ENCODE results near the gene USP36. TPM values are rescaled to one million over a fixed set of nuclear protein-coding genes. Genes with fewer than 3 reads are reported as not detected.
A peak's percentile ranks its signal among the peaks of the same experiment; 100 is the strongest.

Gene USP36
- total and polyA plus RNA-seq, 4 donors = 8.0 to 20.7 (median 10.5) TPM

- TF ChIP-seq ZBTB33 (IDR thresholded peaks at IDR 0.05) = no peak
Observed at GRCh38 chr17:78774453-78774852, 66.2 kb downstream of the USP36 start (continued).

GRCh38 chr17:78771758-78772382 lies 68.7 kb downstream of the USP36 start:
- WGBS = 79% methylated on average over 6 of the region's 6 CpGs
- Histone ChIP-seq H3K27me3 (ENCODE audit: control insufficient read depth in 4 of 4, insufficient read depth in 4 of 4, low read length in 3 of 4) (no peaks in the 10 kb centered on the region), H3K36me3 (ENCODE audit: control insufficient read depth in 4 of 4, insufficient read depth in 3 of 4, low read depth in 1 of 4, low read length in 3 of 4) (no peaks in the 10 kb centered on the region), H3K27ac (ENCODE audit: low read depth in 1 of 2, low read length in 2 of 2) (no peak overlapping the region), H3K4me1 (ENCODE audit: control insufficient read depth in 4 of 4, insufficient read depth in 4 of 4, low read length in 3 of 4) (peaks cover 8 to 14% (median 9%) of the 10 kb centered on the region in 4 donors), H3K4me3 (ENCODE audit: low read depth in 1 of 3, low read length in 3 of 3) (no peak overlapping the region), H3K9ac (ENCODE audit: low read depth in 1 of 2, low read length in 2 of 2) (no peak overlapping the region), H3K9me3 (ENCODE audit: control insufficient read depth in 4 of 4, low read length in 3 of 4) (no peaks in the 10 kb centered on the region)
- TF ChIP-seq FOXA1 (IDR thresholded peaks at IDR 0.05) (no peak), TAF1 (conservative IDR thresholded peaks at IDR 0.05) (no peak), HNF4A (conservative IDR thresholded peaks at IDR 0.05) (no peak), NR2F2 (IDR thresholded peaks at IDR 0.05) (no peak), REST (IDR thresholded peaks at IDR 0.05) (no peak), YY1 (IDR thresholded peaks at IDR 0.05) (no peak)
- DNase-seq (ENCODE audit: low spot score) = no peak

- Histone ChIP-seq H3K4me3 (ENCODE audit: low read depth in 1 of 3, low read length in 3 of 3) (no peak overlapping the region), H3K27me3 (ENCODE audit: control insufficient read depth in 4 of 4, insufficient read depth in 4 of 4, low read length in 3 of 4) (no peaks in the 10 kb centered on the region), H3K27ac (ENCODE audit: low read depth in 1 of 2, low read length in 2 of 2) (no peak overlapping the region), H3K36me3 (ENCODE audit: control insufficient read depth in 4 of 4, insufficient read depth in 3 of 4, low read depth in 1 of 4, low read length in 3 of 4) (no peaks in the 10 kb centered on the region), H3K4me1 (ENCODE audit: control insufficient read depth in 4 of 4, insufficient read depth in 4 of 4, low read length in 3 of 4) (peaks cover 12 to 23% (median 18%) of the 10 kb centered on the region in 4 donors), H3K9ac (ENCODE audit: low read depth in 1 of 2, low read length in 2 of 2) (no peak overlapping the region), H3K9me3 (ENCODE audit: control insufficient read depth in 4 of 4, low read length in 3 of 4) (no peaks in the 10 kb centered on the region)
- TF ChIP-seq YY1 (IDR thresholded peaks at IDR 0.05) = no peak
- TF ChIP-seq REST (IDR thresholded peaks at IDR 0.05) = no peak
- TF ChIP-seq TAF1 (conservative IDR thresholded peaks at IDR 0.05) = no peak
- no peak for TF ChIP-seq FOXA1 (IDR thresholded peaks at IDR 0.05)
- peak in 1 of 2 donors; percentile 38 for TF ChIP-seq RAD21 (IDR thresholded peaks at IDR 0.05)
- TF ChIP-seq HNF4G (IDR thresholded peaks at IDR 0.05) = no peak
- TF ChIP-seq MAX (IDR thresholded peaks at IDR 0.05) = no peak
- peak in 1 of 2 donors; percentile 43 for TF ChIP-seq RXRA (IDR thresholded peaks at IDR 0.05)
- TF ChIP-seq HNF4A (conservative IDR thresholded peaks at IDR 0.05) = peak; percentile 29 to 32
- TF ChIP-seq FOXA2 (IDR thresholded peaks at IDR 0.05) = no peak
- no peak for TF ChIP-seq ATF3 (IDR thresholded peaks at IDR 0.05)
- no peak for TF ChIP-seq ZBTB33 (IDR thresholded peaks at IDR 0.05)
- no peak for TF ChIP-seq GABPA (IDR thresholded peaks at IDR 0.05 in 1 of 2, conservative IDR thresholded peaks at IDR 0.05 in 1 of 2)
- no peak for DNase-seq (ENCODE audit: low spot score)
- WGBS = 80% methylated on average over 7 of the region's 7 CpGs
Observed at GRCh38 chr17:78769196-78769773, 71.3 kb downstream of the USP36 start.
